GM23338 (cell line): Measurements from ENCODE around the gene LHFPL4. TPM values are rescaled to one million over a fixed set of nuclear protein-coding genes. Genes with fewer than 3 reads are reported as not detected.
A peak's percentile ranks its signal among the peaks of the same experiment; 100 is the strongest.

Source experiments
- ATAC-seq: fragments of 200-7000 bp; cut with Tn5 transposase; 3 replicates; pipeline ENCODE4 v1.9.1; 2020
- DNase-seq: peaks from one replicate; pipeline ENCODE4 v3.0.0-alpha.2; 2015; ENCODE audit warnings: low spot score
- H2AFZ ChIP-seq: fragments of 200-600 bp; sonication (generic); 2 replicates; pipeline ENCODE4 v1.8.0; 2016; ENCODE audit warnings: antibody characterized with exemption, mild to moderate bottlenecking, moderate library complexity
- H3F3A ChIP-seq: fragments of 200-600 bp; sonication (generic); replicated peaks from 2 replicates; pipeline ENCODE4 v1.8.0; 2017; ENCODE audit warnings: antibody characterized with exemption, mixed run types, low read depth
- H3K27ac ChIP-seq: fragments of 200-600 bp; sonication (generic); 2 replicates; pipeline ENCODE4 v1.6.1; 2016; ENCODE audit warnings: low read depth
- H3K27me3 ChIP-seq: fragments of 200-600 bp; sonication (generic); 2 replicates; pipeline ENCODE4 v1.8.0; 2016; ENCODE audit warnings: mild to moderate bottlenecking, mixed run types, moderate library complexity; ENCODE audit not compliant: insufficient read depth
- H3K36me3 ChIP-seq: fragments of 200-600 bp; sonication (generic); 2 replicates; pipeline ENCODE4 v1.8.0; 2016; ENCODE audit warnings: mild to moderate bottlenecking; ENCODE audit not compliant: insufficient read depth
- H3K4me1 ChIP-seq: fragments of 200-600 bp; sonication (generic); 2 replicates; pipeline ENCODE4 v1.8.0; 2016; ENCODE audit warnings: mild to moderate bottlenecking, moderate library complexity; ENCODE audit not compliant: insufficient read depth
- H3K4me2 ChIP-seq: fragments of 200-600 bp; sonication (generic); 2 replicates; pipeline ENCODE4 v1.7.1; 2017; ENCODE audit warnings: mixed run types
- H3K4me3 ChIP-seq: fragments of 200-600 bp; sonication (generic); 2 replicates; pipeline ENCODE4 v1.6.1; 2016; ENCODE audit warnings: mixed run types
- H3K79me2 ChIP-seq: fragments of 200-600 bp; sonication (generic); replicated peaks from 2 replicates; pipeline ENCODE4 v1.8.0; 2017; ENCODE audit warnings: mild to moderate bottlenecking; ENCODE audit not compliant: insufficient read depth
- H3K9me2 ChIP-seq: fragments of 200-600 bp; sonication (generic); 2 replicates; pipeline ENCODE4 v1.8.0; 2017; ENCODE audit not compliant: insufficient read depth
- H4K20me1 ChIP-seq: fragments of 200-600 bp; sonication (generic); replicated peaks from 2 replicates; pipeline ENCODE4 v1.8.0; 2017; ENCODE audit warnings: mild to moderate bottlenecking; ENCODE audit not compliant: insufficient read depth
- H3K27ac Mint-ChIP-seq: 2 replicates; pipeline ENCODE4 v1.8.0; 2020; ENCODE audit warnings: inconsistent platforms, mild to moderate bottlenecking, moderate library complexity, mixed read lengths
- H3K27me3 Mint-ChIP-seq: 3 replicates; pipeline ENCODE4 v1.8.0; 2022; ENCODE audit warnings: low read depth, mild to moderate bottlenecking, moderate library complexity, mixed read lengths, inconsistent platforms; ENCODE audit not compliant: insufficient read depth, poor library complexity
- H3K36me3 Mint-ChIP-seq: 3 replicates; pipeline ENCODE4 v1.8.0; 2021; ENCODE audit warnings: low read depth, mild to moderate bottlenecking, inconsistent platforms, moderate library complexity, mixed read lengths
- H3K4me1 Mint-ChIP-seq: 3 replicates; pipeline ENCODE4 v1.8.0; 2020; ENCODE audit warnings: mild to moderate bottlenecking, inconsistent platforms, mixed read lengths
- H3K4me3 Mint-ChIP-seq: 3 replicates; pipeline ENCODE4 v1.8.0; 2021; ENCODE audit warnings: moderate library complexity, mild to moderate bottlenecking, inconsistent platforms, mixed read lengths
- H3K9me3 Mint-ChIP-seq: 3 replicates; pipeline ENCODE4 v1.8.0; 2020; ENCODE audit warnings: moderate library complexity, mild to moderate bottlenecking, inconsistent platforms, mixed read lengths
- ETS1 ChIP-seq: IDR thresholded peaks from 2 replicates; pipeline ENCODE4 v1.6.1; 2016; ENCODE audit warnings: antibody characterized with exemption
- EZH2 ChIP-seq: fragments of 200-600 bp; sonication (generic); IDR thresholded peaks from one replicate; pipeline ENCODE4 v1.8.0; 2017; ENCODE audit warnings: antibody characterized with exemption, mild to moderate bottlenecking, low read depth; ENCODE audit not compliant: unreplicated experiment
- EZH2phosphoT487 ChIP-seq: fragments of 200-600 bp; sonication (generic); IDR thresholded peaks from one replicate; pipeline ENCODE4 v1.8.1; 2018; ENCODE audit warnings: antibody characterized with exemption; ENCODE audit not compliant: unreplicated experiment
- POLR2AphosphoS5 ChIP-seq: IDR thresholded peaks from 2 replicates; pipeline ENCODE4 v1.6.1; 2016; ENCODE audit warnings: antibody characterized with exemption, low read depth
- ZNF331 ChIP-seq: fragments of 250-450 bp; sonication (Bioruptor Pico); IDR thresholded peaks from 2 replicates; pipeline ENCODE4 v1.5.0; 2020; ENCODE audit warnings: low read depth, mild to moderate bottlenecking, moderate library complexity
- ZNF462 ChIP-seq: fragments of 250-450 bp; sonication (Bioruptor Pico); IDR thresholded peaks from 2 replicates; pipeline ENCODE4 v1.5.0; 2020; ENCODE audit warnings: mild to moderate bottlenecking, moderate library complexity
- polyA plus RNA-seq: library from polyadenylated mRNA; unstranded; fragments of >200 nt; fragmentation: Nextera tagmentation; extraction: Ambion mirVana; gene quantifications from 2 replicates; pipeline ENCODE4 v1.2.1, GENCODE V29; 2016
- total RNA-seq: library from RNA; depleted of rRNA; stranded (reverse); fragments of >200 nt; shearing (Covaris generic); gene quantifications from 2 replicates; pipeline ENCODE4 v1.2.3, GENCODE V29; 2014; rRNA removed

The LHFPL4 gene
- total and polyA plus RNA-seq, 2 experiments from 2014 or later, result 2.3 to 11.5 TPM

DNA sequence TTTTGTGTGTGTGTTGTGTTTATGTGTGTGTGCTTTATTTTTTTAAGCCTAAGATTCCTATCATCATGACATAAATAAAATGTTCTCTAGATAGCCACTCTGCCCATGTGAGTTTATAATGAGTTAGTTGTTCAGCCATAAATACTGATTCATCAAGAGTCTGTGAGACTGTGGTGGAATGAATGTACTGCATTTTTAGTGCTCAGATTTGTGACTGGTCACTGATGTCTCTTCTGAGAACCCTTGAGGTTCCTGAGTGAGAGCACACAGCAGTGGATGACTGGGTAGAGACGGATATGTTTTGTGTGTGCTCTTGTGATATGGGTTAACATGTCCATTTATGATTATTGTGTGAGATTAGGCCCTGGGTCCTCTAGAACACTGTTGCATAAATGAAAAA lies 105.0 kb downstream of the LHFPL4 start:
- 0 out of 2 replicates have a peak, but pooled peaks cover 6% of the 10 kb centered on the region for H3F3A ChIP-seq
- no peak overlapping the region for H3K4me2 ChIP-seq
- H3K27ac Mint-ChIP-seq, result peak overlapping the region; percentile 11
- no peaks in the 10 kb centered on the region for H3K4me1 Mint-ChIP-seq
- no peak overlapping the region for H3K4me3 ChIP-seq
- no peaks in the 10 kb centered on the region for H3K9me3 Mint-ChIP-seq
- peaks cover 34% of the 10 kb centered on the region for H3K79me2 ChIP-seq
- no peaks in the 10 kb centered on the region for H3K4me1 ChIP-seq
- H3K4me3 Mint-ChIP-seq, result no peak overlapping the region
- H4K20me1 ChIP-seq, result peaks cover 50% of the 10 kb centered on the region
- H3K9me2 ChIP-seq, result no peaks in the 10 kb centered on the region
- H3K27me3 Mint-ChIP-seq, result peaks cover 1% of the 10 kb centered on the region
- no peaks in the 10 kb centered on the region for H3K27me3 ChIP-seq
- peaks cover 87% of the 10 kb centered on the region for H3K36me3 ChIP-seq
- no peak for ATAC-seq
- no peak for DNase-seq
- no peak overlapping the region for H3K27ac ChIP-seq
- no peak overlapping the region for H2AFZ ChIP-seq
- TF ChIP-seq ZNF462 (CRISPR knock-in tag), result no peak
- TF ChIP-seq ZNF331 (CRISPR knock-in tag), result no peak
- no peak for TF ChIP-seq POLR2AphosphoS5
- no peak for TF ChIP-seq EZH2phosphoT487
- no peak for TF ChIP-seq ETS1
- TF ChIP-seq EZH2, result no peak
- peaks cover 93% of the 10 kb centered on the region for H3K36me3 Mint-ChIP-seq

Other genes with a start within 250 kb of the LHFPL4 start
- gene THUMPD3, start 190.8 kb downstream of the LHFPL4 start, total RNA-seq, result 30.1 and 37.3 TPM in 2 replicates
- gene THUMPD3, start 190.8 kb downstream of the LHFPL4 start, polyA plus RNA-seq, result 45.2 and 54.1 TPM in 2 replicates
- 140 and 172 TPM in 2 replicates for gene SETD5, start 156.2 kb downstream of the LHFPL4 start, total RNA-seq
- gene SETD5, start 156.2 kb downstream of the LHFPL4 start, polyA plus RNA-seq, result 132 and 143 TPM in 2 replicates
- gene MTMR14, start 95.7 kb upstream of the LHFPL4 start, total RNA-seq, result 48.9 and 54.3 TPM in 2 replicates
- gene MTMR14, start 95.7 kb upstream of the LHFPL4 start, polyA plus RNA-seq, result 32.8 and 34.4 TPM in 2 replicates
- 7.8 and 8.8 TPM in 2 replicates for gene CPNE9, start 150.0 kb upstream of the LHFPL4 start, total RNA-seq
- gene CPNE9, start 150.0 kb upstream of the LHFPL4 start, polyA plus RNA-seq, result 6.2 and 7.0 TPM in 2 replicates
- gene BRPF1, start 177.9 kb upstream of the LHFPL4 start, total RNA-seq, result 23.7 and 24.7 TPM in 2 replicates
- 6.3 and 8.0 TPM in 2 replicates for gene BRPF1, start 177.9 kb upstream of the LHFPL4 start, polyA plus RNA-seq
- gene OGG1, start 196.1 kb upstream of the LHFPL4 start, total RNA-seq, result 25.4 and 27.6 TPM in 2 replicates
- gene OGG1, start 196.1 kb upstream of the LHFPL4 start, polyA plus RNA-seq, result 17.4 and 20.6 TPM in 2 replicates
- gene CAMK1, start 216.1 kb upstream of the LHFPL4 start, total RNA-seq, result 3.1 and 4.4 TPM in 2 replicates
- 4.4 and 4.9 TPM in 2 replicates for gene CAMK1, start 216.1 kb upstream of the LHFPL4 start, polyA plus RNA-seq
- 54.4 and 61.7 TPM in 2 replicates for gene TADA3, start 238.7 kb upstream of the LHFPL4 start, total RNA-seq
- gene TADA3, start 238.7 kb upstream of the LHFPL4 start, polyA plus RNA-seq, result 29.1 and 31.5 TPM in 2 replicates
- 171 and 176 TPM in 2 replicates for gene ARPC4, start 239.3 kb upstream of the LHFPL4 start, total RNA-seq
- 71.9 and 73.0 TPM in 2 replicates for gene ARPC4, start 239.3 kb upstream of the LHFPL4 start, polyA plus RNA-seq